Measurements from ENCODE around the gene USHBP1.

DNA sequence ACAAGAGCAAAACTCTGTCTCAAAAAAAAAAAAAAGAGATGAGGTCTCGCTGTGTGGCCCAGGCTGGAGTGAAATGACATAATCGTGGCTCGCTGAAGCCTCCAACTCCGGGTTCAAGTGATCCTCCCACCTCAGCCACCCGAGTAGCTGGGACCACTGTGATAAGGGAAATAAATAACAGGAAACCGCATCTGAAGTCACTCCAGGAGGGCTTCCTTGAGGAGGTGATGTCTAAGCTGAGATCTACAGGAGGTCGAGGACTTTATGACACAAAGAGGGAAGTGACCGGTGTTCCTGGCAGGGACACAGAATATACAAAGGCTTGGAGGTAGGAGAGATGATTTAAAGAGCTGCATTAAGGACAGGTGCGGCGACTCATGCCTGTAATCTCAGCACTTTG, 9.9 kb downstream of the USHBP1 start:
- TF ChIP-seq CTCF (IDR thresholded peaks at IDR 0.05) (no peak), EZH2 (IDR thresholded peaks at IDR 0.05; ENCODE audit: borderline replicate concordance, insufficient read depth, low read depth, low read length, poor library complexity, severe bottlenecking) (no peak)

All from B cell (primary cell).